Subcutaneous adipose tissue (tissue), 4 donors: ENCODE measurements around the gene RAF1. TPM values are rescaled to one million over a fixed set of nuclear protein-coding genes. Genes with fewer than 3 reads are reported as not detected.

Source experiments
- CTCF ChIP-seq: fragments of 450-650 bp; IDR thresholded peaks from one replicate; pipeline ENCODE4 v1.5.1; 2016; ENCODE audit warnings: low read depth, mild to moderate bottlenecking, control low read depth, antibody characterized with exemption, moderate library complexity
- total RNA-seq, 4 donors: library from RNA; depleted of rRNA; stranded (reverse); fragments of >200 nt; gene quantifications; one replicate each; pipeline ENCODE4 v1.1.0, GENCODE V29; 2016

The RAF1 gene
- total RNA-seq, 4 donors from 2014 or later: 81.1 to 104 (median 91.9) TPM

GRCh38 chr3:12689997-12690711 is 26.2 kb upstream of the RAF1 start:
- TF ChIP-seq CTCF: no peak

GRCh38 chr3:12687948-12688347 is 24.0 kb upstream of the RAF1 start:
- no peak for TF ChIP-seq CTCF

GRCh38 chr3:12686096-12686495 is 22.2 kb upstream of the RAF1 start:
- TF ChIP-seq CTCF: no peak

GRCh38 chr3:12681943-12682390 is 18.1 kb upstream of the RAF1 start:
- no peak for TF ChIP-seq CTCF

GRCh38 chr3:12681089-12681942 is 17.4 kb upstream of the RAF1 start:
- TF ChIP-seq CTCF: no peak

- no peak for TF ChIP-seq CTCF
Measured at GRCh38 chr3:12679468-12679867, 15.6 kb upstream of the RAF1 start.

GRCh38 chr3:12677616-12678015 is 13.7 kb upstream of the RAF1 start:
- TF ChIP-seq CTCF: no peak
